ENCODE measurements around the gene AKT2. TPM values are rescaled to one million over a fixed set of nuclear protein-coding genes. Genes with fewer than 3 reads are reported as not detected.
"Not testable (repeated sequence)": the region's sequence is repeated elsewhere in the genome, so short reads cannot be mapped to it uniquely, and the experiment has no call there.

AKT2 gene
- 100 to 1,000 TPM; 190 to 208 TPM for total RNA-seq
- polyA plus RNA-seq (2013, experiment 1 of 2) = 107 TPM
- polyA plus RNA-seq (2013, experiment 2 of 2) = 99.8 TPM
- long read RNA-seq, experiment 1, full-length matches to known transcripts = 4 of 37 reads
- long read RNA-seq, experiment 1, partial matches to known transcripts = 7 of 37 reads
- long read RNA-seq, experiment 1, other reads (novel, unspliced or antisense) = 26 of 37 reads
- long read RNA-seq, experiment 2, full-length matches to known transcripts = 14 of 40 reads
- long read RNA-seq, experiment 2, partial matches to known transcripts = 3 of 40 reads
- long read RNA-seq, experiment 2, other reads (novel, unspliced or antisense) = 23 of 40 reads
- long read RNA-seq, experiment 3, full-length matches to known transcripts = 7 of 17 reads
- long read RNA-seq, experiment 3, partial matches to known transcripts = 2 of 17 reads
- long read RNA-seq, experiment 3, other reads (novel, unspliced or antisense) = 8 of 17 reads
- long read RNA-seq, experiment 4, partial matches to known transcripts = 0 of 6 reads
- long read RNA-seq, experiment 4, other reads (novel, unspliced or antisense) = 6 of 6 reads

DNA sequence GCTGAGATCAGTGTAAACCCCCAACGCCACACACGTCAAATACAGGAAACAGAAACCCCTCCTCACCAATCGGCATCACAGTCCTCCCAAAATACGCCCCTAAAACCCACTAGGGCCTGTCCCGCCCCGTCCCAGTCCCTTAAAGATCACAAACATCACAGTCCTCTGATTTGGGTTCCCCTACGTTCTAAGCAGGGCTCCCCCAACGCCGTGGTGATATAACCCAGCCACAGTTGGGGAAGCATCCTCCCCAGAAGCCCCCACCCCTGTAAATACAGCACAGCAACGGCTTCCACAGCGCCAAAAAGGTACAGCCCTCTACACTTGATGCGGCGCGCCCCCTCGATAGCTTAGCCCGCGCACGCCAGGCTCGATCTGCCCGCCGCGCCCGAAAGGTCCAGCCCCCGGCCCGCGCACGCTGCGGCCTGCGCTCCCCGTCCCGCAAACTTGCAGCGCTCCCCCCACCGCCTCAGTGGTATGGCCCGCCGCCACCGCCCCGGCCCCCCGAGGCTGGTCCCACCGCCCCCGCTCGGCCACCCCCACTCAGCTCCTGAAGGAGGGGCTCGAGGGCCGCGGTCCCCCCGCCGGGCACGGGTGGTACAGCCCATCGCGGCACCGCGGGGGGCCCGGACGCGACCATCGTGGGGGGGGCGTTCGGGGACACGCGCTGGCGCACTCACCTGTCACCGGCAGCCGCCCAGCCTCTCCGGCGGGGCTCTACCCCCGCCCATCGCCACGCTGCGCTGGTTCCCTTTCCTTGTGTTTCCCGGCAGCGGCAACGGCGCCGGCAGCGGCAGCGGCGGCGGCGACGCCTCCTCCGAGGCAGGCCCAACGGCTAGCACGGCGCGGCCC lies at the start of gene AKT2:
AKT2 (minus strand) TSS at position 845 of the 852 bp plus-strand sequence. CDS start 20,078 bp downstream, outside the sequence.
- no peaks in the 10 kb centered on the region for H3K27me3 Mint-ChIP-seq (ENCODE audit: insufficient read depth)
- no peaks in the 10 kb centered on the region for H3K9me3 Mint-ChIP-seq
- no peaks in the 10 kb centered on the region for H3K27me3 ChIP-seq (ENCODE audit: control insufficient read depth, insufficient read depth, low read length, poor library complexity, severe bottlenecking)
- H3K36me3 ChIP-seq (ENCODE audit: control insufficient read depth, insufficient read depth, low read length) = peaks cover 10% of the 10 kb centered on the region
- peak within 1 kb of the TSS; percentile 96 for H3K4me3 Mint-ChIP-seq
- no peaks in the 10 kb centered on the region for H3K9me3 ChIP-seq (ENCODE audit: control insufficient read depth, low read length)
- peak within 1 kb of the TSS; percentile 81 for H3K9ac ChIP-seq (ENCODE audit: extremely low read depth, low read length, poor library complexity, severe bottlenecking)
- peak within 1 kb of the TSS; percentile 97 for H3K27ac ChIP-seq (ENCODE audit: low read depth, low read length)
- peaks cover 10% of the 10 kb centered on the region for H3K4me1 ChIP-seq (ENCODE audit: control insufficient read depth, insufficient read depth, low read length)
- peak; percentile 95 for DNase-seq
- H3K4me1 Mint-ChIP-seq = peaks cover 44% of the 10 kb centered on the region
- TF ChIP-seq, protein P1, sequence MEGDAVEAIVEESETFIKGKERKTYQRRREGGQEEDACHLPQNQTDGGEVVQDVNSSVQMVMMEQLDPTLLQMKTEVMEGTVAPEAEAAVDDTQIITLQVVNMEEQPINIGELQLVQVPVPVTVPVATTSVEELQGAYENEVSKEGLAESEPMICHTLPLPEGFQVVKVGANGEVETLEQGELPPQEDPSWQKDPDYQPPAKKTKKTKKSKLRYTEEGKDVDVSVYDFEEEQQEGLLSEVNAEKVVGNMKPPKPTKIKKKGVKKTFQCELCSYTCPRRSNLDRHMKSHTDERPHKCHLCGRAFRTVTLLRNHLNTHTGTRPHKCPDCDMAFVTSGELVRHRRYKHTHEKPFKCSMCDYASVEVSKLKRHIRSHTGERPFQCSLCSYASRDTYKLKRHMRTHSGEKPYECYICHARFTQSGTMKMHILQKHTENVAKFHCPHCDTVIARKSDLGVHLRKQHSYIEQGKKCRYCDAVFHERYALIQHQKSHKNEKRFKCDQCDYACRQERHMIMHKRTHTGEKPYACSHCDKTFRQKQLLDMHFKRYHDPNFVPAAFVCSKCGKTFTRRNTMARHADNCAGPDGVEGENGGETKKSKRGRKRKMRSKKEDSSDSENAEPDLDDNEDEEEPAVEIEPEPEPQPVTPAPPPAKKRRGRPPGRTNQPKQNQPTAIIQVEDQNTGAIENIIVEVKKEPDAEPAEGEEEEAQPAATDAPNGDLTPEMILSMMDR (conservative IDR thresholded peaks at IDR 0.05) = peak; percentile 33
- H3K36me3 Mint-ChIP-seq (ENCODE audit: low read depth) = no peaks in the 10 kb centered on the region
- peak within 1 kb of the TSS; percentile 98 for H3K27ac Mint-ChIP-seq
- WGBS, 2 experiments (ENCODE audit: insufficient coverage in 1 of 2, insufficient read length in 1 of 2) = 0% methylated on average over 16 to 68 of the region's 84 CpGs
- peak within 1 kb of the TSS; percentile 95 for H3K4me3 ChIP-seq (ENCODE audit: low read length)

DNA sequence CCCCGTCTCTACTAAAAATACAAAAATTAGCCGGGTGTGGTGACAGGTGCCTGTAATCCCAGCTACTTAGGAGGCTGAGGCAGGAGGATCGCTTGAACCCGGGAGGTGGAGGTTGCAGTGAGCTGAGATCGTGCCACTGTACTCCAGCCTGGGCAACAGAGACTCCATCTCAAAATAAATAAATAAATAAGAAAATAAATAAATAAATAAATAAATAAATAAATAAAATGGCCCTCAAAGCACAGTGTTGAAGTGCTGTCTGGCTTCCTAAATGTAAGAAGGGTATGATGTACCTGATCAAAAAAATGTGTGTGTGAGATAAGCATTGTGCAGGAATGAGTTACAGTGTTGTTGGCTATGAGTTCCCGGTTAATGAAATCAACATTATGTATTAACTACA lies 47.9 kb upstream of the AKT2 start:
- not testable (repeated sequence) for H3K9me3 ChIP-seq (ENCODE audit: control insufficient read depth, low read length); H3K27ac Mint-ChIP-seq; H3K27me3 ChIP-seq (ENCODE audit: control insufficient read depth, insufficient read depth, low read length, poor library complexity, severe bottlenecking); DNase-seq; H3K9ac ChIP-seq (ENCODE audit: extremely low read depth, low read length, poor library complexity, severe bottlenecking); H3K4me3 ChIP-seq (ENCODE audit: low read length); H3K4me1 Mint-ChIP-seq; H3K4me3 Mint-ChIP-seq; H3K9me3 Mint-ChIP-seq; H3K27me3 Mint-ChIP-seq (ENCODE audit: insufficient read depth); H3K4me1 ChIP-seq (ENCODE audit: control insufficient read depth, insufficient read depth, low read length); H3K27ac ChIP-seq (ENCODE audit: low read depth, low read length)
- WGBS, 2 experiments (ENCODE audit: insufficient coverage in 1 of 2, insufficient read length in 1 of 2) = 100% methylated on average over 1 of the region's 6 CpGs
- peaks cover 56% of the 10 kb centered on the region for H3K36me3 Mint-ChIP-seq (ENCODE audit: low read depth)
- H3K36me3 ChIP-seq (ENCODE audit: control insufficient read depth, insufficient read depth, low read length) = peaks cover 62% of the 10 kb centered on the region

DNA sequence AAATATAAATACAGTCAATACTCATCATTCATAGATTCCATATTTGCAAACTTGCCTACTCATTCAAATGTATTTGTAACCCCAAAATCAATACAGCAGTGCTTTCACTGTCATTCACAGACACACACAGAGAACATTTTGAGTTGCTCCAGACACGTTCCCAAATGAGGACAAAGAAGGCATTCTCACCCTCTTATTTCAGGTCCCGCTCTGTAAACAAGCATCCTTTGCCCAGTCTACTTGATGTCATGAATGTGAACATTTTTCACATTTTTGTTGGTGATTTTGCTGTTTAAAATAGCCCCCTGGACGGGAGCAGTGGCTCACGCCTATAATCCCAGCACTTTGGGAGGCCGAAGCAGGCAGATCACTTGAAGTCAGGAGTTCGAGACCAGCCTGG lies 47.5 kb upstream of the AKT2 start:
- Histone ChIP-seq H3K4me1 (ENCODE audit: control insufficient read depth, insufficient read depth, low read length) (no peaks in the 10 kb centered on the region), H3K36me3 (ENCODE audit: control insufficient read depth, insufficient read depth, low read length) (peaks cover 63% of the 10 kb centered on the region), H3K27ac (ENCODE audit: low read depth, low read length) (no peak overlapping the region), H3K27me3 (ENCODE audit: control insufficient read depth, insufficient read depth, low read length, poor library complexity, severe bottlenecking) (no peaks in the 10 kb centered on the region), H3K9ac (ENCODE audit: extremely low read depth, low read length, poor library complexity, severe bottlenecking) (no peak overlapping the region), H3K9me3 (ENCODE audit: control insufficient read depth, low read length) (no peaks in the 10 kb centered on the region), H3K4me3 (ENCODE audit: low read length) (no peak overlapping the region)
- TF ChIP-seq, protein P1 (conservative IDR thresholded peaks at IDR 0.05) = no peak
- WGBS, 2 experiments (ENCODE audit: insufficient coverage in 1 of 2, insufficient read length in 1 of 2) = 92 to 95% methylated on average over 6 of the region's 6 CpGs
- H3K27ac Mint-ChIP-seq = no peak overlapping the region
- H3K4me1 Mint-ChIP-seq = no peaks in the 10 kb centered on the region
- no peak for DNase-seq
- no peaks in the 10 kb centered on the region for H3K9me3 Mint-ChIP-seq
- no peak overlapping the region for H3K4me3 Mint-ChIP-seq
- peaks cover 60% of the 10 kb centered on the region for H3K36me3 Mint-ChIP-seq (ENCODE audit: low read depth)
- no peaks in the 10 kb centered on the region for H3K27me3 Mint-ChIP-seq (ENCODE audit: insufficient read depth)
